HG02970 (cell line): ENCODE measurements around the gene DLGAP1.

ENCODE experiments used
- ATAC-seq: cut with Tn5 transposase; IDR thresholded peaks from one replicate; pipeline ENCODE4 v1.9.1; 2021; ENCODE audit warnings: mild to moderate bottlenecking, moderate library complexity, moderate number of reproducible peaks; ENCODE audit not compliant: unreplicated experiment, low FRiP score

Gene DLGAP1

GRCh38 chr18:3753106-3753505, 702.0 kb downstream of the DLGAP1 start:
- ATAC-seq: no peak

GRCh38 chr18:3748086-3748485, 707.0 kb downstream of the DLGAP1 start:
- no peak for ATAC-seq

GRCh38 chr18:3747176-3747973, 707.7 kb downstream of the DLGAP1 start:
- ATAC-seq: no peak

DNA sequence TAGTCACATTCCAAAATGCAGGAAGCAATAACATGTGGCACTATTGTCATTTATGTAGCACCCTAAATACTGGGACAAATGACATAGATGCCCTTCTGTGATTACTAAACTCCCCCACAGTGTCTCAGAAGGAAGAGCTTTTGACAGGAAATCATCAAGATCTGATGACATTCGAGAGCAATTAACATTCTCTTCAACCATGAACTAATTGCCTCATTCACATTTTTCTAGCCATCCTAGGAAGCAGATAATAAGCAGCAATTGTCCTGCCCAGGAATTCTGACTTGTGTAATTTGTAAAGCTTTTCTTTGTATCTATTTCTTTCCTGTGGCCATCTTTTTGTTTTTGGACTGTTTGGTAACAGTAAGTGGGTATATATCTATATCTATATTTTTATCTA, 712.6 kb downstream of the DLGAP1 start:
- no peak for ATAC-seq

- ATAC-seq: no peak
Measured at GRCh38 chr18:3741333-3741732, 713.8 kb downstream of the DLGAP1 start.

DNA sequence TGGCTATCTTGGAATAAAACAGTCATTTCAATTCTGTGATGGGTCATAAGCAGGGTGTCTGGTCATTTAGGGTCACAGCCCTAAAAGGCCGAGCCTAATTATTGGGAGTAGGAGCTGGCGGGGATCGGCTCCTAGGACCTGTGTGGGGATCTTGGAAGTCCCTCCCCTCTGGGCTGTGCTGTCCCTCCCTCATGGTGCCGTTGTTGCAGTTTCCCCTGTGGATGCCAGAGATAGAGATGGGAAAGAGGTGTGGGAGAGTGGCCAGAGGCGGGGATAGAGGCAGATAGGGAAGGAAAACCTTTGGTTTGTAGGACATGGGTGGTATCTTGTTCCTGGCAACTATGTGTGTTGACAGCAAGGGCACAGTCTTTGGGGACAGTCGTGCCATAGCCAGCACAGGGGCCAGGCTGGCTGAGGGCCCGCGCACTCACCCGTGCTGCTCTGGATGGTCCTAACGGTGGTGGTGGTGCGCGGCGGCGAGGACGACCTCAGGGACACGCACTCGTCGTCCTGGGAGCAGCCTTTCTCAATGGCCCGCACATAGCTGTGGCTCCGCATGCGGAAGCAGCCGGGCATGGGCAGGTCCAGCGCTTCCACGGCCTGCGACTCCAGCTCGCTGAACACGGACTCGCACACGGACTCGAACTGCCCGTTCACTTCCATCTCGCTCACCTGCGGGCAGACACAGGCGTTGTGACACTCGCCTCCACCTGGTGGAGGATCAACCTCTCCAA, 726.2 kb downstream of the DLGAP1 start:
- ATAC-seq: no peak

GRCh38 chr18:3727274-3727673, 727.8 kb downstream of the DLGAP1 start:
- ATAC-seq: no peak

DNA sequence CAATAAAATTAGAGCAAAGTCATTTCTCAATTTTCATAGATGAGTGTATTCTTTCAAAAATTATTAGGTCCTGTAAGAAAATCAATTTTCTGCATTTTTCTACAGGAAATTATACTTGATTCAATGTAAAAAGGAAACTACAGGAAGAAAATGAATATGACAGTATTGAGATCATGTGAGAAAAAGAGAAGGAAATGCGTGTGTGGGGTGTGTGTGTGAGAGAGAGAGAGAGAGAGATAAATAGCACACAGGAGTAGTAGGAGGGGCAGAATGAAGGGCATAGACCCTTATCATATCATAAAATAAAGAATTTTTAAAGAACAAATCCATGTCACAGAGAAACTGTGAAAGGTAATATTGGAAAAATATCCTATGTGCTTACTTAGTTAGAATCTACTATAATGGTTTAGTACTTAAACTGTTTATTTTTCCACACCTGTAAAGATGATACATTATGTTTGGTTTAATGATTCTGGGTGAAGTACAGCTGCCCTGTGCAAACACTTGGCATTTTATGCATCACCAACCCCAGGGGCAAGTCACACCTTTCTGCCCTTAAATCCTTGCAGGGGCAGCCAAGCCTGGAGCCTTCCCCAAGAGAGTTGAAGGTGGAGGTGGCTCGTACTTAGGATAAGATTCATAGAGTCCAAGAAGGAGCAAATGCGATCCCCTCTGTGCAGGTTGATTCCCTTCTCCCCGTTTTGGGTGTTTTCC, 728.7 kb downstream of the DLGAP1 start:
- no peak for ATAC-seq

- no peak for ATAC-seq
Measured at GRCh38 chr18:3725115-3725514, 730.0 kb downstream of the DLGAP1 start.

DNA sequence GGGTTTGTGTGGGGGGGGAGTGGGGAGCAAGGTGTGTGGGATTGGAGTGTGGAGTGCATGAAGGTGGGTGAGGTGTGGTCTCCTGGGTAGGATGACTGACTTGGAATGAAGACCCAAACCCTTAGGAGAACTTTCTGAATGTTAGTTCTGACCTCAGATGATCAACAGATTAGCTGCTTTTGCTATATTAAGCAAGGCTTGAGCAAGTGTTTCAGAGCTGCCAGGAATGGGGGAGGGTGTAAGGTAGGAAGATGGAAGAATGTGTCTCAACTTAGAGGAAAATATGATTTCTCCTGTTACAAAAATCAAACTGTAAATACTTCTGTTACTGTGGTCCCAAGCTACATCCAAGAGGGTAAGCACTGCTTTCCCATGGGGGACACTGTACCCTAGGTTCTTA, 731.6 kb downstream of the DLGAP1 start:
- ATAC-seq: no peak

- no peak for ATAC-seq
Measured at GRCh38 chr18:3722649-3723433, 732.3 kb downstream of the DLGAP1 start.

GRCh38 chr18:3721771-3722648, 733.1 kb downstream of the DLGAP1 start:
- ATAC-seq: no peak

DNA sequence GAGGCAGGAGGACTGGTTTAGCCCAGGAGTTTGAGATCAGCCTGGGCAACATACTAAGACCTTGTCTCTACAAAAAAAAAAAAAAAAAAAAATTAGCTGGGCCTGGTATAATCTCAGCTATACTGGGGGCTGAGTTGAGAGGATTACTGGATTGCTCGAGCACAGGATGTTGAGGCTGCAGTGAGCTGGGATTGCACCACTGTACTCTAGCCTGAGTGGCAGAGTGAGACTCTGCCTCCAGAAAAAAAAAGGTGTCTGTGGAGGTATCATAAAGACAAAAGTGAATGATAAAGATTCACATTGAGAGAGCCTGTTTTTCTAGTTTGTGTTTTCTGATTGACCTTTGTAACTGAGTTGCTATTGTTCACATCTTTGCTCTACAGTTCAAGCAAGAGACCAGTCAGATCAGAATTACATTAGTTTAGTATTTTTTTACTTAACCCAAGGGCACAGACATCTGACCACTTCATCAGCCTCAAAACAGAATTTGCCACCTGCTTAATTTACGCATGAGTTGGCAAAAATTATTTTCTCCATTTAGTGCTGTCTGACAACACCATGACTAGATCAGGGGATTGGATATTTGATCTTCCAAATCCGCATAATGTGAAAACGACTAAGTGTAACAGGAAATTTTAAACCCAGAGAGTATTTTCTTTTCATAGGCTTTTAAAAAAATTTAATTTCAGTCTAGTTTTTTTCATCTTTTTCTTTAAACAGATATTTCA, 734.1 kb downstream of the DLGAP1 start:
- ATAC-seq: no peak

GRCh38 chr18:3720159-3720558, 734.9 kb downstream of the DLGAP1 start:
- ATAC-seq: no peak

- no peak for ATAC-seq
Measured at GRCh38 chr18:3717376-3718025, 737.6 kb downstream of the DLGAP1 start.

DNA sequence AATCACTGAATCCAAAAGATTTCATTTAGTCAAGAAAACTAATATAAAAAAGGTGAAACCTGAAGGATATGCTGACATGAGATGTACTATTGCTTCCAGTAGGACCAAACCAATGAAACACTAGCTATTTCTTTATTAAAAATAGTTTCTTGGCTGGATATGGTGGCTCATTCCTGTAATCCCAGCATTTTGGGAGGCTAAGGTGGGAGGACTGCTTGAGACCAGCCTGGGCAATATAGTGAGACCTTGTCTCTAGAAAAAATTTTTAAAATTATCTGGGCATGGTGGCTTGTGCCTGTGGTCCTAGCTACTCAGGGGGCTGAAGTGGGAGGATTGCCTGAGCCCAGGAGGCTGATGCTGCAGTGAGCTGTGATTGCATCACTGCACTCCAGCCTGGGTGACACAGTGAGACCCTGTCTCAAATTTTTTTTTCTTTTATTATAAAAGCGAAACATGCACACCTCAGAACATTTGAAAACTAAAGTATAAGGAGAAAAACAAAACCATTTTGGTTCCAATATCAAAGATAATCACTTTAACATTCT, 738.9 kb downstream of the DLGAP1 start:
- no peak for ATAC-seq

GRCh38 chr18:3715231-3716080, 739.7 kb downstream of the DLGAP1 start:
- no peak for ATAC-seq
